Measurements from ENCODE around the gene AVP. TPM values are rescaled to one million over a fixed set of nuclear protein-coding genes. Genes with fewer than 3 reads are reported as not detected.

AVP gene, protein sequence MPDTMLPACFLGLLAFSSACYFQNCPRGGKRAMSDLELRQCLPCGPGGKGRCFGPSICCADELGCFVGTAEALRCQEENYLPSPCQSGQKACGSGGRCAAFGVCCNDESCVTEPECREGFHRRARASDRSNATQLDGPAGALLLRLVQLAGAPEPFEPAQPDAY
- not detected in 3 replicates for total RNA-seq

DNA sequence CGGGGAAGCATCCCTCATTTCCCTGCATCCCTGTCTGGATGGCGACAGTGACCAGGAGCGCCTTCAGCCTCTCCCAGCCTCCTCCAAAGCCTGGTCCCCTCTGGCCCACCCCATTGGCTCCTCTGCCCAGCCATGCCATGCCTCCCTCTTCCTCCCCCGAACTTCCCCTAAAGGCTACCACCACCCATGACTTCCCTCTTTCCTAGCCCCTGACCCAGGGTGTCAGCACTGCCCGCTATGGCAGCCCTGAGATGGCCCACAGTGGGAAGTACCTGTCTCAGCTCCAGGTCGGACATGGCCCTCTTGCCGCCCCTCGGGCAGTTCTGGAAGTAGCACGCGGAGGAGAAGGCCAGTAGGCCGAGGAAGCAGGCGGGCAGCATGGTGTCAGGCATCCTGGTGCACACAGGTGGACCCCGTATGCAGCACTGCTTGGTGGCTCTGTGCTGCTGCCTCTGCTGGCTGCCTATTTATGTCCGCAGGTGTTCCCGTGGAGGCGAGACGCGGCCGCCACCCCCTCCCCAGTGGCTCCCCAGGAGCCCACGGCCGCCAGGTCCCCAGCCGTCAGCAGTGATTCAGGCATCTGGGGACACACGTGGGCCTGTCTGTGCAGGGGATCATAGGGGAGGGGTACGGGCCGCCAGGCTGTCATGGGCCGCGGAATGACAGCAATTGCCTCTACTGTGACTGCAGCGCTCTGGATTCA is at the start of gene AVP:
AVP (minus strand) TSS at position 442 of the 703 bp plus-strand sequence; CDS start at position 392, 50 bp downstream.
- TF ChIP-seq CTCF (IDR thresholded peaks at IDR 0.05; ENCODE audit: unreplicated experiment): no peak
- DNase-seq (ENCODE audit: low spot score in 2 of 2, unreplicated experiment in 2 of 2): no peak
- Mint-ChIP-seq H3K4me1 (no peaks in the 10 kb centered on the region), H3K27ac (no peak within 1 kb of the TSS), H3K27me3 (ENCODE audit: low read depth) (peaks cover 59% of the 10 kb centered on the region), H3K4me3 (peak within 1 kb of the TSS; percentile 47), H3K36me3 (no peaks in the 10 kb centered on the region), H3K9me3 (no peaks in the 10 kb centered on the region)

- Mint-ChIP-seq H3K36me3 (peaks cover 8% of the 10 kb centered on the region), H3K9me3 (no peaks in the 10 kb centered on the region), H3K4me1 (no peaks in the 10 kb centered on the region), H3K4me3 (no peak overlapping the region), H3K27ac (no peak overlapping the region), H3K27me3 (ENCODE audit: low read depth) (no peaks in the 10 kb centered on the region)
- no peak for DNase-seq (ENCODE audit: low spot score in 2 of 2, unreplicated experiment in 2 of 2)
- no peak for TF ChIP-seq CTCF (IDR thresholded peaks at IDR 0.05; ENCODE audit: unreplicated experiment)
Measured at GRCh38 chr20:3134151-3134550, 49.6 kb upstream of the AVP start.

GRCh38 chr20:3133155-3133554 is 48.6 kb upstream of the AVP start:
- DNase-seq (ENCODE audit: low spot score in 2 of 2, unreplicated experiment in 2 of 2): no peak
- Mint-ChIP-seq H3K36me3 (peaks cover 10% of the 10 kb centered on the region), H3K27me3 (ENCODE audit: low read depth) (no peaks in the 10 kb centered on the region), H3K27ac (no peak overlapping the region), H3K9me3 (no peaks in the 10 kb centered on the region), H3K4me3 (no peak overlapping the region), H3K4me1 (no peaks in the 10 kb centered on the region)
- TF ChIP-seq CTCF (IDR thresholded peaks at IDR 0.05; ENCODE audit: unreplicated experiment): no peak

GRCh38 chr20:3130051-3130600 is 45.6 kb upstream of the AVP start:
- H3K4me1 Mint-ChIP-seq: no peaks in the 10 kb centered on the region
- no peak for DNase-seq (ENCODE audit: low spot score in 2 of 2, unreplicated experiment in 2 of 2)
- no peak for TF ChIP-seq CTCF (IDR thresholded peaks at IDR 0.05; ENCODE audit: unreplicated experiment)
- no peak overlapping the region for H3K27ac Mint-ChIP-seq
- H3K36me3 Mint-ChIP-seq: peaks cover 12% of the 10 kb centered on the region
- H3K27me3 Mint-ChIP-seq (ENCODE audit: low read depth): no peaks in the 10 kb centered on the region
- H3K9me3 Mint-ChIP-seq: no peaks in the 10 kb centered on the region
- H3K4me3 Mint-ChIP-seq: no peak overlapping the region

DNA sequence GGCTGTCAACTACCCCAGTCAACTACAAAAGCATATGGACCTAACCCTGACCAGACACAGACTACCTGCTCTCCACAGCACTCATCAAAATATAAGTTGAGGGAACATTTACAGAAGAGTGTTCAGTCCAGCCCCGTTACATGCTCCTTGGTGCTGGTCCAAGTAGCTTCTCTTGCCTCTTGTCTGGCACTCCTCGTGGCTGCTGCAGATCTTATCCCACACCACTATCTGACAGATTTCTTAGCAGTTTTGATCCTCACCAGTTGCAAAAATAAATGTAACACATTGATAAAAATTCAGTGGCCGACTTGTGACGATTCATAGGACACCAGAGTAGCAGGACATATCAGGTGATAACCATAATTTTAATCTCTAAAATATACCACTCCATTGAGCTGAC is 44.6 kb upstream of the AVP start:
- no peaks in the 10 kb centered on the region for H3K27me3 Mint-ChIP-seq (ENCODE audit: low read depth)
- H3K36me3 Mint-ChIP-seq: peaks cover 17% of the 10 kb centered on the region
- H3K9me3 Mint-ChIP-seq: no peaks in the 10 kb centered on the region
- H3K27ac Mint-ChIP-seq: no peak overlapping the region
- H3K4me3 Mint-ChIP-seq: no peak overlapping the region
- no peak for TF ChIP-seq CTCF (IDR thresholded peaks at IDR 0.05; ENCODE audit: unreplicated experiment)
- no peak for DNase-seq (ENCODE audit: low spot score in 2 of 2, unreplicated experiment in 2 of 2)
- no peaks in the 10 kb centered on the region for H3K4me1 Mint-ChIP-seq

All from mesothelial cell of epicardium (in vitro differentiated cells).